ENCODE data around the gene GGA2. TPM values are rescaled to one million over a fixed set of nuclear protein-coding genes. Genes with fewer than 3 reads are reported as not detected.
"Not testable (repeated sequence)": the region's sequence is repeated elsewhere in the genome, so short reads cannot be mapped to it uniquely, and the experiment has no call there.

GGA2 gene
- polyA plus RNA-seq, 10 donors, result 78.5 to 139 (median 102) TPM

DNA sequence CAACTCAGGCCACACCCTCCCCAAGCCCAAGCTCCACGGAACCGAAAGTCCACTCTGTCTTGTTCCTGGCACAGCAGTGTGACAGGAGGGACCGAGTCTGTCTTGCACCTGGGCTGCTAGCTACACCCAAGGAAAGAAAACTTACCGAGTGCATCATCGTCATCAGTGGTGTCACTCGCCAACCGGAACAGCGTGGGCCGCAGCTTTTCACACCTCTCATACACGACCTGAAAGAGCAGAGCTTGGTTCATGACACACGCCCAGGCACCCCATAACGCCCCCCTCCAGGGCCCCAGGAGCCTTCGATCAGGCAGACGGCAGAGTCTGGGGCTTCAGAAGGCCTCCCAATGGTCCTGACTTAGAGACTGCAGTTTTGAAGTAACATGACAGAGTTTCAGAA, 27.5 kb downstream of the GGA2 start:
- DNase-seq, result no peak

DNA sequence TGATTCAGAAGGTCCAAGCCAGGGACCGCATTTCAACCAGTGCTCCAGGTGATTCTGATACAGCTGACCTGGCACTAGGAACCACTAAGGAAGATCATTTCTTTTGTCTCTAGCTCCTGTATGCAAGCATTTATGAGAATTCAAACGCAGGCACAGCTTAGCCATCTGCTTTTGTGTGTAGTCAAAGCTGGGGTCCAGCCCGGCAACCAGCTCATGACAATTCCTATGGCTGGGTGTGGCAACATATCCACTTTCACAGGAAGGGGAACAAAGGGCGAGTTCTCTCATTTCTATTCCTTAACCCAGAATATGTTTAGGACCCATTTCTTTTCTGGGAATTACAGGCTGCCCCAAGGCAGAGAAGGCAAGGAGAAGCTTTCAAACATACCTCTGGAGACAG, 30.0 kb downstream of the GGA2 start:
- DNase-seq, result no peak

GRCh38 chr16:23479138-23479537, 31.2 kb downstream of the GGA2 start:
- DNase-seq, result no peak

DNA sequence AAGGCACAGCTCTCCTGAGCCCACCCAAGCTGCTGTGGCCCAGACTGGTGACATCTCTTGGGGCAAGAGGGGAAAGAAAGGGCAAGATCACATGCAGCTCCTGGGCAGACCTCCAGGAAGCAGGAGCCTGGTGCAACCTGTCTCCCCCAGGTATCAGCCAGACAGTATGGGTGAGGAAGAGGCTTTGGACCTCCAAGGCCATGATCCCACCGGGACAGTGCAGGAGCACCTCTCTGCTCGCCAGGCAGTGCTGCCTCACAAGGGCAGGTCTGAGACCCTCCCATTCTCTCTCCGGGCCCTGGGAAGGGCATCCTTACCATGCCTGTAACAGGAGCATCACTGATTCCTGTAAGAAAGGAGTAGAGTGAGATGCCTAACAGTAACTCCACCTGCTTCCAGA, 31.7 kb downstream of the GGA2 start:
- no peak for DNase-seq

GRCh38 chr16:23476289-23476688, 34.0 kb downstream of the GGA2 start:
- no peak for DNase-seq

DNA sequence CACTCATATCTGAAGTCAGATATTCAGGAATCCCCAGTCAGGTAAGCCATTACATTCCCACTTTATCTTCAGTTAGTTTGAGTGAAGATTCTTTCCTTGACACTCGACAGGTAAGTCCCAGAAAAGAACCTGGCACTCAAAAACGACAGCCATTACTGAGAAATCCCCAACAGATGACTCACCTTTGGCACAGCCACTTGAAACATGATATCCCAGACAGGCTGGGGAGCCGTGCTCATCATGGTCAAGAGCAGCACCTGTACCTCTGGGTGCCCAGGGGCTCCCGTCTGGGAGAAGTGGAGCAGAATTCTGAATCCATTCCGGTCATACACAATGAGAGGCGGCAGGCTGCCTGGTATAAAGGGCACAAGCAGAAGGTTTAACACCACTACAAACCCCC, 40.5 kb downstream of the GGA2 start:
- no peak for DNase-seq

GRCh38 chr16:23466162-23466885, 44.0 kb downstream of the GGA2 start:
- peak in 1 of 3 donors; percentile 60 for DNase-seq

DNA sequence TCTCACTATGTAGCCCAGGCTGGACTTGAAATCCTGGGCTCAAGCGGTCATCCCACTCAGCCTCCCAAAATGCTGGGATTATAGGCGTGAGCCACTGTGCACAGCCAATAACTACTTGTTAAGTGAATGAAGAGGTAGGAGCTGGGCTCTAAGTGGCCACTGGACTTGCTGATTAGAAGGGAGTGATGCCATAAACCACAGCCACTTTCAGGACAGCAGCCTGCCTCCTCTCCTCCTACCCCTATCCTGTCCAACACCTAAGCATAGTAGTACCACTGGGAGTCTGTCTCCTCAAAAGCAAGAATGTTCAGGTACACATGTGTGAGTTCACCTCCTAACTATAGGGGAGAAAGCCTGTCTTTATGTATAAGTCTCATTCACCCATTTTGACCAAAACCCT, 45.1 kb downstream of the GGA2 start:
- no peak for DNase-seq

DNA sequence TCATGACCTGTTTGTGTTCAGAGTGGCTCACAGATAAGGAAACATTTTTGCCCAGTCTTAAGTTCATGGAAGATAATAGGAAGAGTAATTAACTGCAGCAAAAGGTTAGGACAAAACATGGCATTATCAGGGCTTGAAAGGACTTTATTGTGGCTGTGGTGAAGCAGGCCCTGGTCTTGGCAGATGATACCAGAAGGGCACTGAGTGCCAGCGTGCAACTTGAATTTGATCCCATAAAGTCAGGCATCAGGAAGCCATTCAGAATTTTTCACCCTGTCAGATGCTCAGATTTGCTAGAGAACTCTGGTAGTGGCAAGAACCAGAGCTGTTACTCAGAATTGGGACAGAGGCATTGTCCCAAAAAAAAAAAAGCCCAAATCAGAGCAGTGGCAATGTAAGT, 46.1 kb downstream of the GGA2 start:
- no peak for DNase-seq

DNA sequence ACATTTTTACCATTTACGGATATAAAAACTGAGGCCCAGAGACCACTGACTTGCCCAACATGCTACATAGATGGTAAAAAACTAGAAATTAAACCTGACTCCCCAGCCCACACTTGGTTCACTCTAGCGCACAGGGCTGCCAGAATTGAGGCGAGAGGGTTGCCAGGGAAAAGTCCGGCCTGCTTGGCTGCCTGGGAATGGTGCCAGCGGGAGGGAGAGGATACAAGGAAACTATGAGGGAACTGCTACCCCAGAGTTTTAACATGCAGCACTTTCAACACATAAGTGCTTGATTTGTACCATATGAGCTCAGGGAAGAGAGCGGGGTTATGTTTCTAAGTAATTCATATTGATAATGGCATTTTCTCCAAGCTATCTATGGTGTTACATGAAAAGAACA, 47.3 kb downstream of the GGA2 start:
- peak; percentile 47 to 81 (median 78) for DNase-seq

- no peak for DNase-seq
Observed at GRCh38 chr16:23453338-23454052, 56.8 kb downstream of the GGA2 start.

DNA sequence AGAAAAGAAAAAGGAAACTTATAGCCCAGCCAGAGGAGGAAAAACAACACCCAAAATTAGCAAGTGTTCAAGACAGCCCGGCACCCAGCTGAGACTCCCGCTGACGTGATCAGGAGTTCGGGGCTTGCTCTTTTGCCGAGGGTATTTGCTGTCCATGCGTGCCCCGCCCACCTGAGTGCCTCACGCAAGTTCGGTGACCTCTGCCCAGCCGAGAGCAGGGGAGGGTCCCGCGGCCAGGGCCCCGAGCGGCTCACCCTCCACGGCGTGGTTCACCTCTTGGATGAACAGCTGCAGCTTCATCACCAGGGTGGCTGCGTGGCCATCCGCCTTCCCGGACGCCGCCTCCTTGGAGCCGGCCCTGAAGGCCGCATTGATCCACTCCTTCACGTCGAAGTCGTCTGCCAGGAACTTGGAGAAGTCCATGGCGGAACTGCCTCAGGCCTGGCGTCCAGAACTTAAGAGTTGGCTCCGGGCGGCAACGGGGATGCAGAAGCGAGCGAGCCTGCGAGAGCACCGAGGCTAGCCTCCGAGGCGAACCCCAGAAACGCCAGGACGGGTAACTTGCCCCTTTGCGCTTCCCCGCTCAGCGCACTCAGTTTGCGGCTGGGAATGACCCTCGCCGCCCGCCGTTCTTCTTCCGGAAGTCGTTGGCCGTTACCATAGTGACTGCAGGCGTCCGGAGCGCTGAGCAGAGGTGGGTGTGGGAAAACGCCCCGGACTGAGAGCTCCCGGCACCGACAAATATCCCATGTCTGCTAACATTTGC, 57.5 kb downstream of the GGA2 start, which contains the start of gene COG7:
Gene COG7 (minus strand): TSS at position 618 of the 766 bp plus-strand sequence. CDS start 195 bp downstream, at position 423.
- peak; percentile 88 to 98 (median 92) for DNase-seq

DNA sequence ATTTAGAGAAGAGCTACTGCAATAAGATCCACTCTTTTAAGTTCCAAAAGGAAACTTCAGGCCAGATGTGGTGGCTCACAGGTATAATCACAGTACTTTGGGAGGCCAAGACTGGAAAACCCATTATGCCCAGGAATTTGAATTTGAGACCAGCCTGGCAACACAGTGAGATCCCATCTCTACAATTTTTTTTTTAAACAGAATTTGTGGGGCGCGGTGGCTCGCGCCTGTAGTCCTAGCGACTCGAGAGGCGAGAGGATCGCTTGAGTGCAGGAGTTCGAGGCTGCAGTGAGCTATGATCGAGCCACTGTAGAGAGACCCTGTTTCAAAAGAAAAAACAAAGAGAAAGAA, 58.1 kb downstream of the GGA2 start:
- peak in 1 of 3 donors; percentile 15 for DNase-seq

- DNase-seq, result no peak
Observed at GRCh38 chr16:23448392-23448791, 61.9 kb downstream of the GGA2 start.

DNA sequence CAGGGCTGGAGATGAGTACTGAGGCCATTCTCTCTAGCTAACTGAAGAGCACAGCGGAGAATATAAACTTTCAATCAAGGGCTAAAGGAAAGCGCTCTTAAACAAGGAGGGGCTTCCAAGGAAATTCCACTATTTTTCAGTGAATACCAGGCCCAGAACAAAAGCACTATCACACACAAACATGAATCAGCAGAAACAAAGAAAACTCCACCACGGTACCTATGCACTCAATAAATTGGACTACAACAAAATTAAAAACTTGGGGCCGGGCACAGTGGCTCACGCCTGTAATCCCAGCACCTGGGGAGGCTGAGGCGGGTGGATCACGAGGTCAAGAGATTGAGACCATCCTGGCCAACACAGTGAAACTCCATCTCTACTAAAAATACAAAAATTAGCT, 72.8 kb downstream of the GGA2 start:
- DNase-seq, result not testable (repeated sequence)

GRCh38 chr16:23436951-23437350, 73.3 kb downstream of the GGA2 start:
- DNase-seq, result no peak

- peak in 2 of 3 donors; percentile 16 to 46 for DNase-seq
Observed at GRCh38 chr16:23435500-23435899, 74.8 kb downstream of the GGA2 start.

- peak; percentile 60 to 74 (median 62) for DNase-seq
Observed at GRCh38 chr16:23434380-23434779, 75.9 kb downstream of the GGA2 start.

GRCh38 chr16:23433261-23433920, 76.9 kb downstream of the GGA2 start:
- DNase-seq, result no peak

GRCh38 chr16:23432176-23433128, 77.8 kb downstream of the GGA2 start:
- DNase-seq, result no peak

- no peak for DNase-seq
Observed at GRCh38 chr16:23428351-23428750, 81.9 kb downstream of the GGA2 start.

Data from muscle of back (tissue), 11 donors.